C4-2B (cell line): ENCODE measurements around the gene MAP3K15.

Source experiments
- H3K27ac ChIP-seq: fragments of 450-650 bp; 2 replicates; pipeline ENCODE4 v1.5.1; 2017
- CTCF ChIP-seq: fragments of 450-650 bp; conservative IDR thresholded peaks from 2 replicates; pipeline ENCODE4 v1.5.1; 2017; ENCODE audit warnings: mild to moderate bottlenecking
- ZFX ChIP-seq: fragments of 450-650 bp; IDR thresholded peaks from 2 replicates; pipeline ENCODE4 v1.6.1; 2017

Gene MAP3K15, protein sequence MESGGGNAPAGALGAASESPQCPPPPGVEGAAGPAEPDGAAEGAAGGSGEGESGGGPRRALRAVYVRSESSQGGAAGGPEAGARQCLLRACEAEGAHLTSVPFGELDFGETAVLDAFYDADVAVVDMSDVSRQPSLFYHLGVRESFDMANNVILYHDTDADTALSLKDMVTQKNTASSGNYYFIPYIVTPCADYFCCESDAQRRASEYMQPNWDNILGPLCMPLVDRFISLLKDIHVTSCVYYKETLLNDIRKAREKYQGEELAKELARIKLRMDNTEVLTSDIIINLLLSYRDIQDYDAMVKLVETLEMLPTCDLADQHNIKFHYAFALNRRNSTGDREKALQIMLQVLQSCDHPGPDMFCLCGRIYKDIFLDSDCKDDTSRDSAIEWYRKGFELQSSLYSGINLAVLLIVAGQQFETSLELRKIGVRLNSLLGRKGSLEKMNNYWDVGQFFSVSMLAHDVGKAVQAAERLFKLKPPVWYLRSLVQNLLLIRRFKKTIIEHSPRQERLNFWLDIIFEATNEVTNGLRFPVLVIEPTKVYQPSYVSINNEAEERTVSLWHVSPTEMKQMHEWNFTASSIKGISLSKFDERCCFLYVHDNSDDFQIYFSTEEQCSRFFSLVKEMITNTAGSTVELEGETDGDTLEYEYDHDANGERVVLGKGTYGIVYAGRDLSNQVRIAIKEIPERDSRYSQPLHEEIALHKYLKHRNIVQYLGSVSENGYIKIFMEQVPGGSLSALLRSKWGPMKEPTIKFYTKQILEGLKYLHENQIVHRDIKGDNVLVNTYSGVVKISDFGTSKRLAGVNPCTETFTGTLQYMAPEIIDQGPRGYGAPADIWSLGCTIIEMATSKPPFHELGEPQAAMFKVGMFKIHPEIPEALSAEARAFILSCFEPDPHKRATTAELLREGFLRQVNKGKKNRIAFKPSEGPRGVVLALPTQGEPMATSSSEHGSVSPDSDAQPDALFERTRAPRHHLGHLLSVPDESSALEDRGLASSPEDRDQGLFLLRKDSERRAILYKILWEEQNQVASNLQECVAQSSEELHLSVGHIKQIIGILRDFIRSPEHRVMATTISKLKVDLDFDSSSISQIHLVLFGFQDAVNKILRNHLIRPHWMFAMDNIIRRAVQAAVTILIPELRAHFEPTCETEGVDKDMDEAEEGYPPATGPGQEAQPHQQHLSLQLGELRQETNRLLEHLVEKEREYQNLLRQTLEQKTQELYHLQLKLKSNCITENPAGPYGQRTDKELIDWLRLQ (N-terminal part only)

GRCh38 chrX:19514791-19515614, at the start of gene MAP3K15:
MAP3K15 (minus strand) TSS chrX:19515508; CDS start chrX:19515261, 247 bp downstream.
- no peak within 1 kb of the TSS for H3K27ac ChIP-seq
- peak; percentile 59; the same call in 1 of the 2 replicates for TF ChIP-seq CTCF
- no peak for TF ChIP-seq ZFX

DNA sequence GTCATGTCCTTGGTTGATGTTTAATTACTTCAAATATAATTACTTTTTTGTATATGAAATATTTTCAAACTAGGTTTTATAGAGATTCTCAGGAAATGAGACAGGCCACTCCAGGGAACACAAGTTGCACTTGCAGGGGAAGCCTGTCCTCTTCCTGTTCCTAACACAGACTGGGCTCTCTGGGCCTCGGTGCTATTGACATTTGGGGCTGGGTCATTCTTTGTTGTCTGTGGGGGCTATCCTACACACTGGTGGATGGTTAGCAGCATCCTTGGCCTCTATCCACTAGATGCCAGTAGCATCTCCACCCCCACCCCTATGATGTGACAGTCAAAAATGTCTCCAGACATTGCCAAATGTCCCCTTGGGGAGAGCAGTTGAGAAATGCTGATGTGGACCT, 49.3 kb upstream of the MAP3K15 start:
- H3K27ac ChIP-seq, result no peak overlapping the region
- TF ChIP-seq ZFX, result no peak
- TF ChIP-seq CTCF, result no peak

- H3K27ac ChIP-seq, result no peak overlapping the region
- TF ChIP-seq CTCF (no peak), ZFX (no peak)
These were observed 48.4 kb upstream of the MAP3K15 start for GRCh38 chrX:19563746-19564145.

- no peak overlapping the region for H3K27ac ChIP-seq
- TF ChIP-seq ZFX (no peak), CTCF (no peak)
These were observed 48.0 kb upstream of the MAP3K15 start for GRCh38 chrX:19563327-19563726.

DNA sequence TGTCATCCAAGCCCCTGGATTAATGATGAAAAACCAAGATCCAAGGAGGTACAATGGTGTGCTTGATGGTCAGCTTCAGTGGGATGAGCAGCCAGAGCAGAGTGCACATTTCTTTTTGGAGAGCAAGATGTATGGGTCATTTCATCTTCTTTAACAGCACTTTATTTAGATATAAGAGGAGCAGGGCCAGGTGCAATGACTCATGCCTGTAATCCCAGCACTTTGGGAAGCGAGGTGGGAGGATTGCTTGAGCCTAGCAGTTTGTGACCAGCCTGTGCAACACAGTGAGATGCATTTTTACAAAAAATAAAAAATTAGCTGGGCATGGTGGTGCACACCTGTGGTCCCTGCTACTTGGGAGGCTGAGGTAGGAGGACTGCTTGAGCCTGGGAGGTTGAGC, 45.3 kb upstream of the MAP3K15 start:
- TF ChIP-seq ZFX (no peak), CTCF (no peak)
- no peak overlapping the region for H3K27ac ChIP-seq

DNA sequence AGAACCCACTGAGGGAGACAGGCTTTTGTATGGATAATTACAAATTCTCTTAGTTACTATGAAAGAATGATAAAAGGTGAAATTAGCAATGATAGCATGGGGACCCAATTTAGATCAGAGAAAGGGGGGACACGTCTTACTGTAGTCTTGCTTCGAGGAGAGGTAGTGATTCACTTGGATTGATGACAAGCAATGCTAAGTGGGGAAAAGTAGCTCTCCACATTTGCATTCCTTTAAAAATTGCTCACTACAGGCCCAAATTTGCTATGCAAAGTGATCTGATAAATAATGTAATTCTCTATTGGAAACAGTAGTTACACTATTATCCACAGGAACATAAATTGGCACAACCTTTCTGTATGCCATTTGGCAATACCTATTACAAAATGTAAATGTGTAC, 42.5 kb upstream of the MAP3K15 start:
- no peak overlapping the region for H3K27ac ChIP-seq
- TF ChIP-seq ZFX, result no peak
- no peak for TF ChIP-seq CTCF
